ENCODE results near the gene KATNAL2.

Gene KATNAL2

GRCh38 chr18:47054369-47054768 is 137.0 kb downstream of the KATNAL2 start:
- no peak overlapping the region for H3K4me3 ChIP-seq (ENCODE audit: control insufficient read depth, low read depth, low read length)
- DNase-seq (ENCODE audit: low read depth): no peak
- no peak for TF ChIP-seq CTCF (IDR thresholded peaks at IDR 0.05; ENCODE audit: control insufficient read depth, insufficient read depth, low read depth, low read length, missing control alignments)

- TF ChIP-seq CTCF (IDR thresholded peaks at IDR 0.05; ENCODE audit: control insufficient read depth, insufficient read depth, low read depth, low read length, missing control alignments): no peak
- DNase-seq (ENCODE audit: low read depth): no peak
- H3K4me3 ChIP-seq (ENCODE audit: control insufficient read depth, low read depth, low read length): no peak overlapping the region
Measured at GRCh38 chr18:47062471-47062870, 145.1 kb downstream of the KATNAL2 start.

- TF ChIP-seq CTCF (IDR thresholded peaks at IDR 0.05; ENCODE audit: control insufficient read depth, insufficient read depth, low read depth, low read length, missing control alignments): no peak
- no peak overlapping the region for H3K4me3 ChIP-seq (ENCODE audit: control insufficient read depth, low read depth, low read length)
- no peak for DNase-seq (ENCODE audit: low read depth)
Measured at GRCh38 chr18:47063096-47063495, 145.7 kb downstream of the KATNAL2 start.

GRCh38 chr18:47067648-47068047 is 150.2 kb downstream of the KATNAL2 start:
- TF ChIP-seq CTCF (IDR thresholded peaks at IDR 0.05; ENCODE audit: control insufficient read depth, insufficient read depth, low read depth, low read length, missing control alignments): no peak
- H3K4me3 ChIP-seq (ENCODE audit: control insufficient read depth, low read depth, low read length): no peak overlapping the region
- no peak for DNase-seq (ENCODE audit: low read depth)

- TF ChIP-seq CTCF (IDR thresholded peaks at IDR 0.05; ENCODE audit: control insufficient read depth, insufficient read depth, low read depth, low read length, missing control alignments): no peak
- H3K4me3 ChIP-seq (ENCODE audit: control insufficient read depth, low read depth, low read length): no peak overlapping the region
- no peak for DNase-seq (ENCODE audit: low read depth)
Measured at GRCh38 chr18:47075098-47075883, 157.9 kb downstream of the KATNAL2 start.

- H3K4me3 ChIP-seq (ENCODE audit: control insufficient read depth, low read depth, low read length): no peak overlapping the region
- DNase-seq (ENCODE audit: low read depth): no peak
- no peak for TF ChIP-seq CTCF (IDR thresholded peaks at IDR 0.05; ENCODE audit: control insufficient read depth, insufficient read depth, low read depth, low read length, missing control alignments)
Measured at GRCh38 chr18:47077111-47077510, 159.7 kb downstream of the KATNAL2 start.
